Progenitor cell of endocrine pancreas (in vitro differentiated cells): Measurements from ENCODE around the gene BPHL. TPM values are rescaled to one million over a fixed set of nuclear protein-coding genes. Genes with fewer than 3 reads are reported as not detected.

Source experiments
- DNase-seq: peaks from one replicate; pipeline ENCODE4 v3.0.0; 2021; ENCODE audit warnings: low spot score; ENCODE audit not compliant: unreplicated experiment
- H3K27ac Mint-ChIP-seq: 2 replicates; pipeline ENCODE4 v1.8.0; 2021; ENCODE audit warnings: mild to moderate bottlenecking, moderate library complexity, mixed read lengths
- H3K27me3 Mint-ChIP-seq: 2 replicates; pipeline ENCODE4 v1.8.0; 2021; ENCODE audit warnings: mixed read lengths
- H3K36me3 Mint-ChIP-seq: 2 replicates; pipeline ENCODE4 v1.8.0; 2022; ENCODE audit warnings: mixed read lengths; ENCODE audit not compliant: insufficient read depth
- H3K4me1 Mint-ChIP-seq: 2 replicates; pipeline ENCODE4 v1.8.0; 2021; ENCODE audit warnings: low read depth, mixed read lengths
- H3K4me3 Mint-ChIP-seq: 2 replicates; pipeline ENCODE4 v1.8.0; 2021; ENCODE audit warnings: low read depth, mild to moderate bottlenecking, moderate library complexity, mixed read lengths
- H3K9me3 Mint-ChIP-seq: 2 replicates; pipeline ENCODE4 v1.8.0; 2021; ENCODE audit warnings: low read depth, mixed read lengths
- total RNA-seq: library from RNA; stranded (reverse); gene quantifications from 2 replicates; pipeline ENCODE4 v1.2.1, GENCODE V29; 2021
- TF ChIP-seq, protein P1 (sequence below): fragments of 200-600 bp; sonication (generic); IDR thresholded peaks from one replicate; pipeline ENCODE4 v1.5.0; 2021; ENCODE audit warnings: antibody characterized with exemption, mild to moderate bottlenecking; ENCODE audit not compliant: unreplicated experiment

BPHL gene
- total RNA-seq, 1 donor from 2014 or later, result 68.4 TPM

DNA sequence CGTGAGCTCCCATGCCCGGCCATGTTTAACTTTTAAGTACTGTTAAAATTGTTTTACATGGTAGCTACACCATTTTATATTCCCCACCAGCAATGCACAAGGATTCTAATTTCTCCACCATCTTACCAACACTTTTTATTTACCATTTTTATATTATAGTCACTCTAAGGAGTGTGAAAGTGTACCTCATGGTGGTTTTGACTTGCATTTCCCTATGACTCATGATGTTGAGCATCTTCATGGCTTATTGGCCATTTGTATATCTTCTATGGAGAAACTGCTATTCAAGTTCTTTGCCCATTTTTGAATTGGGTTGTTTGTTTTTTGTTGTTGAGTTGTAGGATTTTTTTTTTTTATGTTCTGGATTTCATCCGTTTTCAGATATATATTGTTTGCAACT, 15.6 kb upstream of the BPHL start:
- H3K4me3 Mint-ChIP-seq, result no peak overlapping the region
- H3K27ac Mint-ChIP-seq, result no peak overlapping the region
- DNase-seq, result no peak
- H3K36me3 Mint-ChIP-seq, result peaks cover 15% of the 10 kb centered on the region
- H3K27me3 Mint-ChIP-seq, result no peaks in the 10 kb centered on the region
- TF ChIP-seq, protein P1, sequence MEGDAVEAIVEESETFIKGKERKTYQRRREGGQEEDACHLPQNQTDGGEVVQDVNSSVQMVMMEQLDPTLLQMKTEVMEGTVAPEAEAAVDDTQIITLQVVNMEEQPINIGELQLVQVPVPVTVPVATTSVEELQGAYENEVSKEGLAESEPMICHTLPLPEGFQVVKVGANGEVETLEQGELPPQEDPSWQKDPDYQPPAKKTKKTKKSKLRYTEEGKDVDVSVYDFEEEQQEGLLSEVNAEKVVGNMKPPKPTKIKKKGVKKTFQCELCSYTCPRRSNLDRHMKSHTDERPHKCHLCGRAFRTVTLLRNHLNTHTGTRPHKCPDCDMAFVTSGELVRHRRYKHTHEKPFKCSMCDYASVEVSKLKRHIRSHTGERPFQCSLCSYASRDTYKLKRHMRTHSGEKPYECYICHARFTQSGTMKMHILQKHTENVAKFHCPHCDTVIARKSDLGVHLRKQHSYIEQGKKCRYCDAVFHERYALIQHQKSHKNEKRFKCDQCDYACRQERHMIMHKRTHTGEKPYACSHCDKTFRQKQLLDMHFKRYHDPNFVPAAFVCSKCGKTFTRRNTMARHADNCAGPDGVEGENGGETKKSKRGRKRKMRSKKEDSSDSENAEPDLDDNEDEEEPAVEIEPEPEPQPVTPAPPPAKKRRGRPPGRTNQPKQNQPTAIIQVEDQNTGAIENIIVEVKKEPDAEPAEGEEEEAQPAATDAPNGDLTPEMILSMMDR, result no peak
- H3K4me1 Mint-ChIP-seq, result no peaks in the 10 kb centered on the region
- H3K9me3 Mint-ChIP-seq, result no peaks in the 10 kb centered on the region

DNA sequence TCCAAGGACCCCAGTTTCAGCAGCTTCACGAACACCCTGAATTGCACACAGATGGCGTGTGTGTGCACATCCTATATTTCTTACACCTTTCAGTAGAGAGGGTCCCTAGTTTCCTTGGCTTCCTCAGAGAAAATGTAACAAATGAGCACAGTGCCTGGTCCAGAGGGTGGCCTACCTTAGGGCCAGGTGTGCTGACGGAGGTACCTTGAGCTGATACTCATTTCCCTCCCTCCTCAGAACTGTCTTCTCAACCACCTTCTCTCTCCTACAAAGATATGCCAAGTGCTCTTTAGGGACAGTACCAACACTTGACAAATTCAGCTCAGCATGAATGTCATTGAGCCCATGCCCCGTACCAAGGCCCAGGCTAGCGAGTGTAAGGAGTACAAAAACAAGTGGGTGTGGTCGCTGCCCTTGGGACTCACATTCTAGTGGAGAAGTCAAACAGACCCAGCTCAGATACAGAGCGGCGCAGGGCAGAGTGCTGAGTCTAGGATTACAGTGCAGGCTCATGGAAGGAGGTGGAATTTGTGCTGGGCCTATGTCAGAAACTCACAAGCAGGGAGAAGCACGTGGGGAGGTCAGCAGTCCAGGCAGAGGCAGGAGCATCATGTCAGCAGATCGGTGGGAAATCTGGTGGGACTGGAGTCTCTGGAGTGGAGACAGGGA, 9.6 kb upstream of the BPHL start:
- Mint-ChIP-seq H3K27me3 (no peaks in the 10 kb centered on the region), H3K9me3 (no peaks in the 10 kb centered on the region), H3K4me1 (peaks cover 1% of the 10 kb centered on the region), H3K36me3 (peaks cover 20% of the 10 kb centered on the region), H3K27ac (no peak overlapping the region), H3K4me3 (no peak overlapping the region)
- no peak for DNase-seq
- TF ChIP-seq, protein P1, result no peak

DNA sequence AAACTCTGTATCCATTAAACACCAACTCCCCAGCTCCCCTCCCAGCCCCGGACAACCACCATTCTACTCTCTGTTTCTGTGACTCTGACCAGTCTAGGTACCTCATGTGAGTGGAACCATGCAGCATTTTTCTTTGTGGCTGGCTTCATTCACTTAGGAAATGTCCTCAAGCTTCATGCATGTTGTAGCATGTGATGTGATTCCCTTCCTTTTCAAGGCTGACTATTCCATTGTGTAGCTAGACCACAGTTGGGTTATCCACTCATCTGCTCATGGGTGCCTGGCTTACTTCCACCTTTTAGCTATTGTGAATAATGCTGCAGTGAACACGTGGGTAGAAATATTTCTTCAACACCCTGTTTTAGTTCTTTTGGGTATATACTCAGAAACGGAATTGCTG, 8.8 kb upstream of the BPHL start:
- Mint-ChIP-seq H3K4me1 (peaks cover 1% of the 10 kb centered on the region), H3K4me3 (no peak overlapping the region)
- no peak for DNase-seq

DNA sequence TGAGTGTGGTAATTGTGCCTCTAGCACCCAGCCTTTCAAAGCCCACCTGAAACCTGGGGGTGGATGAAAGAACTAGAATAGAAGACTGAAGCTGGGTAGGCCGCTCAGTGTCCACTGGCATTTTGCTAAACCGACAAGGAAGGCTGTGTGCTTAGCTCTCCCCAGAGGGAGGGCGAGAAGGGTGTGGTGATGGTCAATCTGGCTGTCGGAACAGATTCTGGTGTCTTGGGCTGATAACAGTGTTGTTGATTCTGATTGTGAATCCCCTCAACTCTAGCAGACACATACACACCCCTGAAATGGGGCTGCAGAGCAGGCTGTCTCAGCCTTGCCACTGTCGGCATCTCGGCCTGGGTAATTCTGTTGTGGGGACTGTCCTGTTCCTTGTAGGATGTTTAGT, 4.1 kb upstream of the BPHL start:
- TF ChIP-seq, protein P1, result no peak
- Mint-ChIP-seq H3K4me1 (peaks cover 8% of the 10 kb centered on the region), H3K4me3 (no peak overlapping the region), H3K9me3 (no peaks in the 10 kb centered on the region), H3K27ac (no peak overlapping the region), H3K36me3 (peaks cover 10% of the 10 kb centered on the region), H3K27me3 (no peaks in the 10 kb centered on the region)
- no peak for DNase-seq

More for the DNA sequence above, 8.8 kb upstream of the BPHL start:
- TF ChIP-seq, protein P1, result no peak
- peaks cover 20% of the 10 kb centered on the region for H3K36me3 Mint-ChIP-seq
- H3K9me3 Mint-ChIP-seq, result no peaks in the 10 kb centered on the region
- H3K27me3 Mint-ChIP-seq, result no peaks in the 10 kb centered on the region
- H3K27ac Mint-ChIP-seq, result peak overlapping the region; percentile 64

DNA sequence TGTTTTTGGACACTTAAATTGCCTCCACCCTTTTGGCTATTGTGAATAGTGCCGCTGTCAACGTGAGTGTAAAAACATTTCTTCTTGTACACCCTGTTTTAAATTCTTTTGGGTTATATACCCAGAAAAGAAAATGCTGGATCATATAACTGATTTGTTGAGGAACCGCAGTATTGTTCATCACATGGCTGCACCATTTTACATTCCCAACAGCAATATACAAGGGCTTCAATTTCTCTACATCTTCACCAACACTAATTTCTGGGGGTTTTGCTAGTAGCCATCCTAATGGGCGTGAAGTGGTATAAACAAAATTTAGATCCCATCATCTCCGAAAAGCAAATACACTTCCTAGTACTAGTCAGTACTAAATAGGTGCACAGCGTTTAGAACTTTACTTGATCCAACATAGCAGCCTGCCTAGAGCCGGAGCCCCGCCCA, 579 bp upstream of the BPHL start:
- TF ChIP-seq, protein P1, result no peak
- Mint-ChIP-seq H3K9me3 (no peaks in the 10 kb centered on the region), H3K4me1 (peaks cover 17% of the 10 kb centered on the region), H3K27me3 (no peaks in the 10 kb centered on the region), H3K4me3 (peak overlapping the region; percentile 76), H3K36me3 (peaks cover 2% of the 10 kb centered on the region), H3K27ac (peak overlapping the region; percentile 97)
- DNase-seq, result no peak
